IPS DF 6.9 (cell line): ENCODE data around the gene GBX1.

ENCODE experiments used
- DNase-seq: peaks from one replicate; pipeline ENCODE4 v3.0.0-alpha.2; 2013; ENCODE audit warnings: low read depth, low spot score
- H3K27ac ChIP-seq: one replicate; pipeline ENCODE4 v1.5.1; 2013; ENCODE audit warnings: low read length, control low read depth
- H3K27me3 ChIP-seq: 2 replicates; pipeline ENCODE4 v1.6.1; 2013; ENCODE audit warnings: mild to moderate bottlenecking, low read length; ENCODE audit not compliant: control insufficient read depth, insufficient read depth
- H3K36me3 ChIP-seq: 2 replicates; pipeline ENCODE4 v1.6.1; 2013; ENCODE audit warnings: low read length; ENCODE audit not compliant: control insufficient read depth, insufficient read depth
- H3K4me1 ChIP-seq: 2 replicates; pipeline ENCODE4 v1.6.1; 2013; ENCODE audit warnings: low read length; ENCODE audit not compliant: control insufficient read depth, insufficient read depth
- H3K4me3 ChIP-seq: 2 replicates; pipeline ENCODE4 v1.5.1; 2013; ENCODE audit warnings: mild to moderate bottlenecking, low read length
- H3K9me3 ChIP-seq: 2 replicates; pipeline ENCODE4 v1.6.1; 2013; ENCODE audit warnings: low read length, inconsistent platforms; ENCODE audit not compliant: control insufficient read depth, insufficient read depth
- WGBS: extraction: QIAGEN DNeasy Blood & Tissue Kit; methylation state at CpG from one replicate; pipeline ENCODE4 v1.1.7; 2013; ENCODE audit warnings: mixed read lengths, missing lambda C conversion rate; ENCODE audit not compliant: insufficient read length, insufficient coverage; 5-methylcytosine and 5-hydroxymethylcytosine counted together

Gene GBX1

DNA sequence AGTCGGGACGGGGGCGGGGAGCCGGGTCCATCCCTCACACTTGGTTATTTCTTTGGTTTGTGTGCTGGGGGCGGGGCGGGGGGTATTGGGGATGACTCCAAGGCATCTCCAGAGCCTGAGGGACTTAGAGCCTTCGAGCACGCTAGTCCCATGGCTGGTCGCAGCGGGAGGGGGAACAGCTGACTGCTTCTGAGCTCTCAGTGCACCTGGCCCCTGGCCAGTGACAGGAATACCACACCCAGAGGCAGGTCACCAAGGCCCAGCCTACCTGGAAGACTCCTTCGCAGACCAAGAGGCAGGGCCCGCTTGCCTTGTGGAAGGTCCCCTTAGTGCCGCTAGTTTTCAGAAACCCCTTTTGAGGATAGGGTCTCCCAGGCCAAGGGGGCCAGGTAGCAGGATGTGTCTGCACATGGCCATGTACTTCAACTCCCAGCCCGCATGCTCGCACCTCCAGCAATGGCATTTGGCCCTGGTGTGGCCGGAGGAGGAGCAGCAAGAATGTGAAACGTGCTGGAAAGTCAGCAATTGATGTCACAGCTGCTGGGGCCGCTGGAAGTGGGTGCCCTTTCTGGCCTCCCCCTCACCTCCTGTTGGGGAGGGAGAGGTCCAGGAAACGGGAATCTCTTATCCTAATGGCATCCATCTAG, 40.9 kb downstream of the GBX1 start:
- DNase-seq: no peak
- Histone ChIP-seq H3K27ac (no peak overlapping the region), H3K4me3 (no peak overlapping the region), H3K9me3 (no peaks in the 10 kb centered on the region), H3K27me3 (no peaks in the 10 kb centered on the region), H3K36me3 (peaks cover 5% of the 10 kb centered on the region), H3K4me1 (peaks cover 11% of the 10 kb centered on the region)
- WGBS: no CpG with 5 or more reads among the region's 19 CpGs

DNA sequence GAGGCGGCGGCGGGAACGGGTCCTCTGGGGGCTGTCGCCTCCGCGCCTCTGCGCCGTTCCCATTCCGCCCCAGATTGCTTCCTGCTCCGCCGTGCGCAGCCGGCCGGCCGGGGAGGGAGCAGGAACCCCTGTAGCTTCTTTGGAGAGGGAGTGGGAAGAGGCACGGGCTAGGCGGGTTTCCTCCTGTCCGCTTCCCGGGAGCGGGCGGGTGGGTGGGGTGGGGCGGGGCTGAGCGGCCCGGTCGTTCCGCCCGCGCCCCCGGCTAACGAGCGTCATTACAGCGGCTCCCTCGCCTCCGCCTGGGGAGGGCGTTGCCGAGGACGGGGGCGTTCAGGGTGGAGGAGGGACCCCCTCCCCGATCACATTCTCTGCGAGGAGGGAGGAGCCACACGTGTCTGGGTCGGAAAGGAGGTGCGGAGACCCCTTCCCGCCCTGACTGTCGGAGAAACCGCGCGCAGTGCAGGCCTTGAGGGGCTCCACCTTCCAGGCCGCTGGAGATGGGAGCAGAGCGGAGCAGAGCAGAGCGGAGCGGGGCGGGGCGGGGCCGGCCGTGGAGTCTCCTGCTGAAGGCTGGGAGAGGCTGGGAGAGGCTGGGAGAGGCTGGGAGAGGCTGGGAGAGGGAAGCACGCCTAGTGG, 41.5 kb downstream of the GBX1 start:
- no CpG with 5 or more reads among the region's 58 CpGs for WGBS
- Histone ChIP-seq H3K27me3 (no peaks in the 10 kb centered on the region), H3K27ac (no peak overlapping the region), H3K36me3 (peaks cover 5% of the 10 kb centered on the region), H3K4me3 (peak overlapping the region; percentile 41; the same call in 1 of the 2 replicates), H3K9me3 (no peaks in the 10 kb centered on the region), H3K4me1 (peaks cover 11% of the 10 kb centered on the region)
- DNase-seq: no peak

DNA sequence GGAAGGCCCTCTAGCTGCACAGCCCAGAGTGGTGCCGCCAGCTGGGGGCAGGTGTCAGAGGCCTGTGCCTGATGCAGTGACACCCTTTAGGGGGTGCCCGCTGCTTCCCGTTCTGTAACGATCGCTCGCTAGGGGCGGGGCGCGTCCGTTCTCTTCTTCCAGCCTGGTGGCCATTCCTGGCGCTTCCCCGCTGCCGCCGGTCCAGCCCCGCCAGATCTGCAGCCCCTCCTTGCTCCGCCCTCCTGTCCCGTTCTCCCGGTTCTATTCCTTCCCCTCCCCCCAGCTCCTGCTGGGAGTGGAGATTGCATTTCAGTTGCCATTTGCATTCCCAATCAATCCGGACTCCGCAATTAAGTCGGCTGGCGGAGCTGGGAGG, 42.0 kb downstream of the GBX1 start:
- DNase-seq: no peak
- no CpG with 5 or more reads among the region's 22 CpGs for WGBS
- Histone ChIP-seq H3K27ac (no peak overlapping the region), H3K36me3 (peaks cover 9% of the 10 kb centered on the region), H3K9me3 (no peaks in the 10 kb centered on the region), H3K4me3 (peak overlapping the region; percentile 41; the same call in 1 of the 2 replicates), H3K27me3 (no peaks in the 10 kb centered on the region), H3K4me1 (peaks cover 11% of the 10 kb centered on the region)

DNA sequence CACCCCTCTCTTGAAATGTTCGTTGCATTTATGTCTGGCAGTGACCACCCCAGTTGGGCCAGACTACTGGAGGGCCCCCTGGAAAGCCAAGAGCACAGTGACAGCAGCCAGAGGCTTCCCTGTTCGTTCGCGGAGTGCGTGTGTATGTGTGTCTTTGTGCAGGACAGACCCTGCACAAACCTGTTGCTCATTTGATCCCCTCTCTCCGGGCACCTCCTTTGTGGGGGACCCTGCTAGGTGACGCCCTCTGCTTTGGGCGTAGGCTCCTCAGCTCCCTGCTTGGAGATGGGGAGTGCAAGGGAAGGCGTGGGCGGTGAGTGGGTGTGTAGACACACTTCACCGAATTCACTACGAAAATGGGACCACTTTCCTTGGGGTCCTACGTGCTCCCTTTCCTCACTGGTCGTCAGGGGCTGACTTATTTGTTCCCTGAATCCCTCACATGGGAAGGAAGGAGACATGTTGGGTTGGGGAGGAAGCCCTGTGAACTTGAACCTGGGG, 42.5 kb downstream of the GBX1 start:
- WGBS: no CpG with 5 or more reads among the region's 14 CpGs
- peaks cover 11% of the 10 kb centered on the region for H3K4me1 ChIP-seq
- H3K36me3 ChIP-seq: peaks cover 9% of the 10 kb centered on the region
- no peak for DNase-seq
- peak overlapping the region; percentile 41; the same call in 1 of the 2 replicates for H3K4me3 ChIP-seq
- no peaks in the 10 kb centered on the region for H3K27me3 ChIP-seq
- no peak overlapping the region for H3K27ac ChIP-seq
- H3K9me3 ChIP-seq: no peaks in the 10 kb centered on the region

DNA sequence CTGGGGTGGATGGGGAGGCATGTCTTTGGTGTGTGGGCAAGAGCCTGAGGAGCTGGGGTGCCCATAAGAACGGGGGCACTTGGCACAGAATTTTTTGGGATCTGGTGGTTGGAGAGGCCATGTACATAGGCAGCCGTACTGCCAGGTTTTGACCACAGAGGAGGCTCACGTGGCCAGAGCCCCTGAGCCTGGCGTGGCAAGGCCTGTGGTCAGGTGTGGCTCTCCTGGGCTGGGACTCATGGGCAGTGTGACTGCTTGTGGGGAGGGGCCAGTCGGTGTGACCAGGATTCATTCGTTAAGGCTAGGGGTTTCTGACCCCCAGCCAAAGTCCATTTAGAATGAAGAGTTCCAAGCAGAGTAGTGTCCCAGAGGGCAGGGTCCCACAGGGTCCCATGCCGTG, 43.0 kb downstream of the GBX1 start:
- H3K27me3 ChIP-seq: no peaks in the 10 kb centered on the region
- no peaks in the 10 kb centered on the region for H3K9me3 ChIP-seq
- no peak overlapping the region for H3K4me3 ChIP-seq
- peaks cover 11% of the 10 kb centered on the region for H3K4me1 ChIP-seq
- H3K36me3 ChIP-seq: peaks cover 9% of the 10 kb centered on the region
- no CpG with 5 or more reads among the region's 7 CpGs for WGBS
- H3K27ac ChIP-seq: no peak overlapping the region
- DNase-seq: no peak

DNA sequence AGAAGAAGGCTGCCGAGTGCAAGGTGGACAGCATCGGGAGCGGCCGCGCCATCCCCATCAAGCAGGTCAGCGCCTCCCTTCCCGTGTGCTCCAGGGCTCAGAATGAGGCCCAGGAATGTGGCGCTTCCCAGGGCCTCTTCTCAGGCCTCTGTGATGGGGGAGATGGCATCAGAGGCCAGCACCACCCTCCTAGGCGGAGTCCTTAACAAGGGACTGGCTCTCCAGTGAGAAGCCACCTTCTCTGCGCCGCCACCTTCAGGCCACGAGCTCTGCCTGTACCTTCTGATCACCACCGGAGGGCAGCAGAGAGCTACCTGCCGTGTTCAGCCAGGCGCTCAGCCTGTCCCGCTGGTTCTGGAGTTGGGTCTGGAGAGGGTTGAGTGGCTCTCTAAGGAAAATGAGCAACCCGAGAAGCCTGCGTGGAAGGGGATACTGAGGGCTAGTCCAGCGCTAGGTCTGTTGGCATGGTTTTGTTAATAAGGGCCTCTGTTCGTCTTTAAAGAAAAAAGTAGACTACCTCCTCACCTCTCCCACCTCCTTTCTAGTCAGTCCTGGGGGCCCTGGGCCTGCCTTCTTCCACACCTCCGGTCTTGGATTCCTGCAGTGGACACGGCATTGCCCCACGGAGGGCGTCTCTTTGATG, 43.6 kb downstream of the GBX1 start:
- peaks cover 11% of the 10 kb centered on the region for H3K4me1 ChIP-seq
- H3K27ac ChIP-seq: no peak overlapping the region
- peaks cover 12% of the 10 kb centered on the region for H3K36me3 ChIP-seq
- no peaks in the 10 kb centered on the region for H3K9me3 ChIP-seq
- WGBS: no CpG with 5 or more reads among the region's 24 CpGs
- DNase-seq: no peak
- H3K27me3 ChIP-seq: no peaks in the 10 kb centered on the region
- H3K4me3 ChIP-seq: no peak overlapping the region

DNA sequence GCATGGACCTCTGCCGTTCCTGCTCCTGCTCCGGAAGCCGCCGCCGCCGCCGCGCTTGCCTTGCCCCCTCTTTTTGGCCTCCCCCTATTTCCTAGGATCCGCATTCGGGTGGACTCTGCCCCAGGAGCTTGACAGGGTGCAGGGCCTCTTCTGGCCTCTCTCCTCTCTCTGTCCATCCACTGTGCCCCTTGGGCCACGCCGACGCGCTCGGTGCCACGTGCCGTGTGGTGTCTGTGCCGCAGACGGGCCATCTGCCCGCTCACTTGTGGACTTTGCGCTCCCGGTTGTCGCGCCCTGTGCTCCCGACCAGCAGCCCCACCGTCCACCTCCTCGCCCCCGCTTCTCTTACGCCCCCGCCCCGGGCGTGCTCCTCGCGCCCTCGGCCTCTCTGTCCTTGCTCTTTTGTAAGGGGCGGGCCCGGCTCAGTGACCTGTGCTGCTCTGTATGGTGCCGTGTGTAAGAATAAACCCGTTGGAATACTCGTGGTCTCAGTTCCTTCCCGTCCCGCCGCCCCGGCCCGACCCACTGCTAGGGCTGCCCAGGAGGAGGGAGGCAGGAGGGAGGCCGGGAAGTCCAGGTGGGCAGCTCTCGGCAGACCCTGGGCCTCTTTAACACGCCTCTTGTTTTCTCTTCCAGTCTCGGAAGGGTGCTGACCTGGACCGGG, 44.2 kb downstream of the GBX1 start:
- Histone ChIP-seq H3K4me3 (no peak overlapping the region), H3K27me3 (no peaks in the 10 kb centered on the region), H3K9me3 (no peaks in the 10 kb centered on the region), H3K36me3 (peaks cover 13% of the 10 kb centered on the region), H3K27ac (no peak overlapping the region), H3K4me1 (peaks cover 11% of the 10 kb centered on the region)
- no peak for DNase-seq
- no CpG with 5 or more reads among the region's 50 CpGs for WGBS

DNA sequence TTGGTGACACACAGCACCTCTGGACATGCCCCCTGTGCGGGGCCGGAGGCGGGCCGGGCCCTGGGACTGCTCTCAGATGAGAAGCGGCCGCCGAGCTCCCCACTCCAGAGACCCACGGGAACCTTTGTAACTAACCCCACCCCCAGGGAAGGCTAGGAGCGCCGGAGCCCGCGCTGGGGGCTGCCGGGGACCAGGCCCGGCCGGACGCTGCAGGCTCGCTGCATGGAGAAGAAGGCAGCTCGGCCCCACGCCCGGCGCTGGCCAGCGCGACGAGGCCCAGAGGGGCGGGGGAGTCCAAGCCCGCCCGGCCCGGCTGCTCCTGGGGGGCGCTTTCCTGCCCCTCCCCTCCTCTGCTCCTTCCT, 44.7 kb downstream of the GBX1 start:
- Histone ChIP-seq H3K27ac (no peak overlapping the region), H3K4me3 (no peak overlapping the region), H3K27me3 (no peaks in the 10 kb centered on the region), H3K36me3 (peaks cover 13% of the 10 kb centered on the region), H3K9me3 (no peaks in the 10 kb centered on the region), H3K4me1 (peaks cover 11% of the 10 kb centered on the region)
- no CpG with 5 or more reads among the region's 29 CpGs for WGBS
- DNase-seq: no peak

DNA sequence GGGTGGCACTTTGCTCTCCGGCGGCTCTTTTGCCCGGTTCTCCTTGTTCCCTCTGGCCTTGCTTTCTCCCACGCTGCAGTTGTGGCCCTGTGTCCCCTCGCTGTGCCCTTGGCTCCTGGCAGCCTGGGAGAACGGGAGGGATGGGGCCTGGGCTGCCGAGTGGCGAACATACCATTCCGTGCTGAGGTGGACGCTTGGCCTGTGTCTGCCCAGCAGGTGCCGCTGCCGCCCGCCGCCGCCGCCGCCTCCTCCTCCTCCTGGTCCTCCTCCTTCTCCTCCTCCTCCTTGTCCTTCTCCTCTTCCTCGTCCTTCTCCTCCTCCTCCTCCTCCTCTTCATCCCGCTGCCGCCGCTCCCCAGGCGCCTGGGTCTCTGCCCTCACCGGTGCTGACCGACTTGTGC, 45.2 kb downstream of the GBX1 start:
- H3K4me3 ChIP-seq: no peak overlapping the region
- no peaks in the 10 kb centered on the region for H3K9me3 ChIP-seq
- H3K27me3 ChIP-seq: no peaks in the 10 kb centered on the region
- peaks cover 13% of the 10 kb centered on the region for H3K36me3 ChIP-seq
- no peak for DNase-seq
- WGBS: no CpG with 5 or more reads among the region's 24 CpGs
- H3K27ac ChIP-seq: no peak overlapping the region
- H3K4me1 ChIP-seq: peaks cover 11% of the 10 kb centered on the region

DNA sequence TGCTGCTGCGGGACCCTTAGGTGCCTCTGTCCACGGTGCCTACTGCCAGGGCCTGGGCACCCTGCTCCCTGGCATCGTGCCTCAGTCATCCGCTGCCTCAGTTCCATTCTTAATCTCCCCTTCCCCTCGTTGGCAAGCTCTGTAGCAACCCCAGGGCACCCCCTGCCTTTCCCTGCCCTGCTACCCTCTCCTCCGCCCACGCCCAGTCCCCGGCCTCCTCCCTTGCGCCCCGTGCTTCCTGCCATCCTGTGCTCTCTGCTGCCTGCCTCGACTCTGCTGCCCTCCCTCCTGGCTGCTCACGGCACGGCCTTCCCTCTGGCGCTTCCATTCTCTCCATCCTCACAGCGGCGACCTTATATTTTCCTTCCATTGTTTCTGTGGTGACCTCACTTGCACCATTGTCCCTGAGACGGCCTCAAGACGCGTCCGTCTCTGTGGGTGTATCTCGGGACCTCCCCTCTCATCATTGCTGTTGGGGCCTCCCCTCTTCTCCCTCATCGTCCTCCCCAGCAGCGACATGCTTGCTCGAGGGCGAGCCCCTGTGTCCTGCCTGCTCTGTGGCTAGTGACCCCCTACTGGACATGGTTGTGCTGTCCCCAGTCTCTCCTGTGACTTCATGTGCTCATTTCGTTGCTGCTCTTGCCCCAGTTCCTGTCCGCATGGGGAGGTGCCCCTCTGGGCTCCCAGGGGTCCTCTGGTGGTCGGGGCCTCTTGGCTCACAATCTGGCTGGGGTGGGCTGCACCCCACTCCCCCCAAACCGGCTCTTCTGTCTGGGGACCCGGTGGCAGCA, 45.9 kb downstream of the GBX1 start:
- no peaks in the 10 kb centered on the region for H3K27me3 ChIP-seq
- DNase-seq: no peak
- H3K27ac ChIP-seq: no peak overlapping the region
- no CpG with 5 or more reads among the region's 30 CpGs for WGBS
- peaks cover 13% of the 10 kb centered on the region for H3K36me3 ChIP-seq
- H3K9me3 ChIP-seq: no peaks in the 10 kb centered on the region
- H3K4me3 ChIP-seq: no peak overlapping the region
- H3K4me1 ChIP-seq: peaks cover 7% of the 10 kb centered on the region
